Right lung (tissue), 5 donors: ENCODE data around the gene ATP5F1D. TPM values are rescaled to one million over a fixed set of nuclear protein-coding genes. Genes with fewer than 3 reads are reported as not detected.

Experiments
- DNase-seq, 2 donors: peaks; one replicate each; pipeline ENCODE4 v3.0.0-alpha.2; 2013
- polyA plus RNA-seq, 5 donors: library from polyadenylated mRNA; unstranded; fragments of 120-200 nt; gene quantifications; one replicate each; pipeline versions ENCODE4 v1.2.1 to v1.2.3, GENCODE V29; 2013; ENCODE audit warnings: inconsistent platforms in 1 of 5, low replicate concordance in 1 of 5; ENCODE audit not compliant: insufficient read length in 5 of 5, insufficient read depth in 1 of 5

ATP5F1D gene
- polyA plus RNA-seq, 5 donors, result 47.3 to 131 (median 76.0) TPM

DNA sequence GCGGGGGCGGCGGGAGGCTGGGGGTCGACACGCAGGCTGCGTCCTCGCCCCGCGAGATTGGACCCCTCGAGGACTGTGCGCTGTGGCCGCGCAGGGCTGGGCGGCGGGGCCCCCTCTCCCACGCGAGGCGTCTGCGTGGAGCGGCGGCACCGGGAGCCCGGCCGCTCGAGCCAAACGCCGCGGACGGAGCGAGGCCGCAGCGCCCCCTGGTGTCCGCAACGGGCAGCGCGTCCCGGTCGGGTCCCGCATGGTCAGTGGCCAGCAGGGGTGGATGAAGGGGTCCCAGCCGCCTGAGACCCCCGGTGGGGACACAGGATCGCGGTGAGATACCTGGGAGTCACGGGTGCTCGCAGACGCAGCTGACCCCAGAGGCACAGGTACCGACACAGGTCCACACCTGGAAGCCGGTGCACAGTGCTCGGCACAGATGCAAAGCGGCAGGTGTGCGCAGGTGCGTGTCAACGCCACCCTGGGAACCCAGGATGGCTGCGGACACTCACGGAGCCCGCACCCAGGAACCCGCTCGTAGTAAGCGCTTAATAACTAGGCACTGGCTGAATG is 25.4 kb downstream of the ATP5F1D start:
- peak; percentile 67 to 71 for DNase-seq

DNA sequence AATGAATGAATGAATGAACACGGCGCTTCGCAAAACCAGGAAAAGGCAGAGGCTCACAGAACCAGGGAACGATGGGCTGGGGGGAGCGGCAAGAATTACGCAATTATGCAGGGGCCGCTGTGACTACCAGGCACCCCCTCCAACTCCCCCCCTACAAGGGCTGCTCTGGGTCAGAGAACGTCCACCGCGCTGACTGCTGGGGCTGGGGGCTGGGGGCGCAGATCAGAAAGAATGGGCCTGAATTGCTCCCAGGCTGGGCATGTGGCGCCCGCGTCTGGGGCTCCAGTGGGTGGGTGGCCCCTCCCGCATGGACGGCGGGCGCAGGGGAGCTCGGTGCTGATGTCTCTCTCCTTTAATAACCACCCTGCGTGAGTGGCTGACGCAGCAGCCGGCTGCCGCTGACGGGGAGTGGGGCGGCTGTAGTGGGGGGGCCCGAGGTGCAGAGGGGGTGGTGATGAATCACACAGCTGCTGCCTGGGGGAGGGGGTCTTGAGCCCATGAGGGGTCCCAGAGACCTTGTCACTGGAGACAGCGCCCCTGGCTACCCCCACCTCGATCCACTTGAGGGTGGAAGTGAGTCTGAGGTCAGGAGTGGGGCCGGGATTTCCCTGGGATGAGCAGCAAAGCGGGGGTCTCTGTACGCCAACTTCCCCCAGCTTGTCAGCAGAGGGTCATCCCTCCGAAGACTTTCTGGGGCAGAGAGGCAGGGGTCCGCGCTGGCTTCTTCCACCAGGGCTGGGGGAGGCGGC is 26.1 kb downstream of the ATP5F1D start:
- DNase-seq, result no peak

DNA sequence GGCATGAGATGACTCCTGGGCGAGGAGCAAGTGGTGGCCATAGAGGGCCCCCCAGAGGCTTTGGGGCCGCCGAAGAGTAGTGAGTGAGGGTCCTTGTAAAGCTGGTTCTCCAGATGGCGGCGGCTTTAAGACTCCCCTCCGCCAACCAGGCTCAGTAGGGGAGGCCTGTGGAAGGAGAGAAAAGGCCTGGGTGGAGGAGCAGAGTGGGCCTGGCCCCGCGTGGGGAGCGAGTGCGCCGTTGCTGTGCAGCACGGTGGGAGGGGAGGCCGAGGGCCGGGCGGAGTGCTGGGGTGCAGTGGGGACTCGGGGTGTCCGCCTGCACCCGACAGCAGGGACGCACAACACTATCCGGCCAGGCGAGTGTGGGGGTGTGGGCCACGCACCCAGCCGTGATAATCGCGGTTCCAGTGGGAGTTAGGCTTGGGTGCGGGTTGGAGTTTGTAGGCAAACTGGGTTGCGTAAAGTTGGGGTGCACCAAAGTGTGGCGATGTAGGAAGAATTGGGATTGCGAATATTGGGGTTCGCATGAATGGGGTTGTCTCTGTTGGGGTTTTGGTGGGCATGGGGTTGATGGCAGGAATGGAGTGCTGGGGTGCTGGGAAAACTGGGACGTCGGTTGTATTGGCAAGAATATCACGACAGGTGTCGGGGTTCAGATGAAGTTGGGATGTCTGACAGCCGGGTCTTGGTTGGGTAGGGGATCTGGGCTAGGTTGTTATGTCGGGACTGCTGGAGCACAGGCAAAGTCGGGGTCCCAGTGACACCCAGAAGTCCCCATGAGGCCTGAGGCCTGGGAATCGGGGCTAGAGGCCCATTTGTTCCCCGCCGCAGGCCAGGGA is 26.9 kb downstream of the ATP5F1D start:
- no peak for DNase-seq

DNA sequence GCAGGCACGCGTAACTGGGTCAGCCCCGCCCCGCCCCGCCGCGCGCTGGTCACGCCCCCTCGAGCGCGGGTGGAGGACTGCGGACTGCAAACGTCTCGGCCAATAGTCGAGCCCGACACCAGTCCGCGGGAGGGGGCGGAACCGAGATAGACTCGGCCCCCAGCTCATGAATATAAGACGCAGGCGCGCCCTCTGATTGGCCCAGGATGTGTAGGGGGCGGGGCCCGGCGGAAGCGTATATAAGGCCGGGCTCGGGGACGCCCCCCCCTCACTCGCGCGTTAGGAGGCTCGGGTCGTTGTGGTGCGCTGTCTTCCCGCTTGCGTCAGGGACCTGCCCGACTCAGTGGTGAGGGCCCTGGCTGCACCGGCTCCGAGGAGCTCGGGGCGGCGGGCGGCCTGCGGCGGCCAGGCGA is 27.5 kb downstream of the ATP5F1D start, which contains the start of gene CIRBP:
Gene CIRBP, plus strand, starts transcription at position 268 of the 413 bp plus-strand sequence. CDS start 1,602 bp downstream, outside the sequence.
- DNase-seq, result peak; percentile 98 to 99

DNA sequence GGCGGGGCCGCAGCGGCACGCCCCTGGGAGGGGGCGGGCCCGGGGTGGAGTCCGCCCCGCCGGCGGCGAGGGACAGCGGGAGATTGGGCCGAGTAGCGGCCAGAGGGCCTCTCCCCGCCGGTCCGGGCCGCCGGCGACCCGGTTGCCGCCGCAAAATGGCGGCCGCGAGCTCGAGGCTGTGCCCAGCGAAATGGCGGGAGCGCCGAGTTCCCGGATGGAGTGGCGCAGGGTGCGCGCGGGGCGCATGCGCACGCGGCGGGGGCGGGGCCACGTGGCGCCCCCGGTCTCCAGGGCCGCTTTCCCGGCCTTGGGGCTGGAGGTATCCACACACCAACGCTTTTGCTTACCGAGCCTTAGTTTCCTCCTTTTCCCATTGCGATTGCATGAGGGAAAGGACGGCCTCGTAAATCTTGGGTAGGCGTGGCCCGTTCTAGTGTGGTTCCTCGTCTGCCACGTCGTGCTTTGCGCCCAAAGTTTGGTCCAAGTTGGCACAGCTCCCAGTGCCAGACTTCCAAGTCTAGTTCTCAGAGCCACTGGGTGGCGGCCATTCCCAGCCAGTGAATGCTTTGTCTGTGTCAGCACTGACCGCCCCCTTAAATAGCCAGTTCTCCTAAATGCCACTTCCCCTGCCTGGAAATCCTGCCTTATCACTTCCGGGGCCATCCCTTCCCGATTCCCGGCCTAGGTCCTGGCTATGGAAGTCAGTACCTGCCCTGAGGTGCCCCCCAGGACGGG is 28.1 kb downstream of the ATP5F1D start:
- DNase-seq, result peak; percentile 84 to 88

DNA sequence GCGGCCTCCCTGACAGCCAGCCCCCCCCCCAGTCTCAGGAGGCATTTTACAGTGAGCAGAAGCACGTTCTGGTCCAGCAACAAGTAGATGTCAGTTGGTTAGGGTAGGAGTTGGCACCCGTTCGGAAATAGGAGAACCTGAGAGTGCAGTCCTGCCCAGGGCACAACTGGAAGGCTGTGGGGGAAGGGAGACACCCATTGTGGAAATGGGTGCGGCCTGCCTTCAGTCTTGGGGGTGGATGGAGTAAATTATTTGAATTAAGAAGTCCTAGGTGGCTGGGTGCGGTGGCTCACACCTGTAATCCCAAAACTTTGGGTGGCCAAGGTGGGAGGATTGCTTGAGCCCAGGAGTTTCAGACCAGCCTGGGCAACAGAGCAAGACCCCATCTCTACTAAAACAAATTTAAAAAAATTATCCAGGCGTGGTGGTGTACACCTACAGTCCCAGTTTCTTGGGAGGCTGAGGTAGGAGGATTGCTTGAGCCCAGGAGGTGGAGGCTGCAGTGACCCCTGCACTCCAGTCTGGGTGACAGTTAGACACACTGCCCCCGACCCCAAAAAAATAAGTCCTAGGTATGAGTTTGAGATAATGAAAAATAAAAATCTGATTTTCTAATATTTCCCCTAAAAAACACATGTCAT is 28.8 kb downstream of the ATP5F1D start:
- no peak for DNase-seq

DNA sequence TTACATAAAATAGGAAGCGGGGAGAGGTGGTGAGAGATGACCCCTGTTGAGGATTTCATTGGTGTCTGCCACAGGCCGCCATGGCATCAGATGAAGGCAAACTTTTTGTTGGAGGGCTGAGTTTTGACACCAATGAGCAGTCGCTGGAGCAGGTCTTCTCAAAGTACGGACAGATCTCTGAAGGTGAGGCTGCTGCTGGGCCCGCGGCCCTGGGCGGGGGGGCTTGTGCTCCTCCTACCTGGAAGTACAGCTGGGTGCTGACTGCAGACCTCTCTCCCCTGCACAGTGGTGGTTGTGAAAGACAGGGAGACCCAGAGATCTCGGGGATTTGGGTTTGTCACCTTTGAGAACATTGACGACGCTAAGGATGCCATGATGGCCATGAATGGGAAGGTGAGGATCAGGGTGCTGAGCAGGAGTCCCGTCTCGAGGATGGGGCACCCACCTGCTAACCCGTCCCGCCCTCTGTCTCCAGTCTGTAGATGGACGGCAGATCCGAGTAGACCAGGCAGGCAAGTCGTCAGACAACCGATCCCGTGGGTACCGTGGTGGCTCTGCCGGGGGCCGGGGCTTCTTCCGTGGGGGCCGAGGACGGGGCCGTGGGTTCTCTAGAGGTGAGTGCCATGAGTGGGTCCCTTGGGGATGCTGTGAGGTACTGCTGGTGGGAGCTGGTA is 29.4 kb downstream of the ATP5F1D start:
- DNase-seq, result no peak

DNA sequence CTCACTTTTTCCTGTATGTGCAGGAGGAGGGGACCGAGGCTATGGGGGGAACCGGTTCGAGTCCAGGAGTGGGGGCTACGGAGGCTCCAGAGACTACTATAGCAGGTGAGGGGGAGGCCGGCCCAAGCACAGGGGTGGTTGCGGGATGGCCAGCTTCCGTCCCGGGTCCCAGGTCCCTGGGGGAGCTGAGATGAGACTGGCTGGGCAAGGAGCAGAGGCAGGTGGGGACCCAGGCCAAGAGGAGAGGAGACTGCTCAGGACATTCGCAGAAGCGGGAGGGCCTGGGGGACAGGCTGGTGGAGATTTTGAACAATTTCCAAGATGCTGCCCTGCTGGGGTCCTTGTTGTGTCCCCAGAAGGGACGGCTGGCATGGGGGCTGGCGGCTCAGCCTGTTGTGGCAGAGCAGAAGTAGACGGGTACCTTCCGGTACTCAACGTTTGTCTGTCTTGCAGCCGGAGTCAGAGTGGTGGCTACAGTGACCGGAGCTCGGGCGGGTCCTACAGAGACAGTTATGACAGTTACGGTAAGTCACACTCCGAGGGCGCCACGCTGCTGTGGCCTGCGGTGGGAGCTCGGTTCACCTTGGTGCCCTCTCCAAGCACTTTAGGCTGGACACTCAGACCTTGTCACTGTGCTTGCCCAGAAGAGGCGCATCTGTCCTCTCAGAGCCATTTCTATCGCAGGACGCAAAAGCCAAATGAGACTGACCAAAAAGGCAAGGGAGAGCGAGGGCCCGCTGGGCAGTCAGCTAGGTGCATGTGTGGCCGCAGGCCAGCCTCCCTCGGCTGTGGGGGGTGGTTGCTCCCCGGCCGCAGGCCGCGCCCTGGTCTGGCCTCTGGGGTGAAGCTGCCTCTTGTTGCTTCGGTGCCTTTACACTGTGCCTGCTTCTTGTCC is 30.2 kb downstream of the ATP5F1D start:
- DNase-seq, result no peak

DNA sequence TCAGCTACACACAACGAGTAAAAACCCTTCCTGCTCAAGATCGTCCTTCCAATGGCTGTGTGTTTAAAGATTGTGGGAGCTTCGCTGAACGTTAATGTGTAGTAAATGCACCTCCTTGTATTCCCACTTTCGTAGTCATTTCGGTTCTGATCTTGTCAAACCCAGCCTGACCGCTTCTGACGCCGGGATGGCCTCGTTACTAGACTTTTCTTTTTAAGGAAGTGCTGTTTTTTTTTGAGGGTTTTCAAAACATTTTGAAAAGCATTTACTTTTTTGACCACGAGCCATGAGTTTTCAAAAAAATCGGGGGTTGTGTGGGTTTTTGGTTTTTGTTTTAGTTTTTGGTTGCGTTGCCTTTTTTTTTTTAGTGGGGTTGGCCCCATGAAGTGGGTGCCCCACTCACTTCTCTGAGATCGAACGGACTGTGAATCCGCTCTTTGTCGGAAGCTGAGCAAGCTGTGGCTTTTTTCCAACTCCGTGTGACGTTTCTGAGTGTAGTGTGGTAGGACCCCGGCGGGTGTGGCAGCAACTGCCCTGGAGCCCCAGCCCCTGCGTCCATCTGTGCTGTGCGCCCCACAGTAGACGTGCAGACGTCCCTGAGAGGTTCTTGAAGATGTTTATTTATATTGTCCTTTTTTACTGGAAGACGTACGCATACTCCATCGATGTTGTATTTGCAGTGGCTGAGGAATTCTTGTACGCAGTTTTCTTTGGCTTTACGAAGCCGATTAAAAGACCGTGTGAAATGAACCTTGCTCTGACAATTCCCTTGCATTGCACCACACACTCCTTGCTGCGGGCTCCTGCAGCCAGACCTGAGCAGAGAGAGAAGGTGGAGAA is 31.1 kb downstream of the ATP5F1D start:
- DNase-seq, result no peak

DNA sequence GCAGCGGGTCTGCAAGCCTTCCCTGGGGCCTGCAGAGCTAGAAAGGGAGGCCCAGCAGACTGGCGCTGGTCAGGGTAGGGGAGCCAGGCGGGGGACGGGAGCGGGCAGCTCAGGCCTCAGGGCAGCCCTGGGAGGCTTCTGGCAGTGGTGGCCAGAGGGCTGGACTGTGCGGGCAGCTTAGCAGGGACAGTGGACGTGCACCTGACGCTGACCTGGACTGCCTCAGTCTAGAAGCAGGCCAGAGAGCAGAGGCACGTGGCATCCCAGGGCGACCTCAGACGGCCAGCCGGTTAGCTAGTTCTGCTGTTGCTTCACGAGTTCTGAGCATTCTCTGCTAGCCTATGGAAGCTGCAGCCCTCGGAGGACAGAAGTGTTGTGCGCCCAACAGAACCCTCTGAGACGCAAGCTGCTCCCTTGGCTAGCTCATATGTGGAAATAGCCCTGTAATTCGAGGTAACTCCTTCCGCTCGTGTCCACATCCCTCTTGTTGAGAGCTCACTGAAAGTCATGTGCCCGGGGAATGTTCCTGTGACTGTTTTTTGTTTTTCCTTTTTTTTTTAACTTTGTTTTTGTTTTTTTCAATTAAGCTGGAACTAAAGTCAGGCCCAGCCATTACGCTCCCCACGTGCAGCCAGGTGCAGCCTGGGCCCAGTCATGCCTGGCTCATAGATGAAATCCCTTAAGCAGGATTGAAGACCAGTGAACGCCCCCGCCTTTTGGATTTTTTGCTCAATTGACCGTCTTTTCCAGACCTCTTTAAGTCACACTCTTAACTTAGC is 31.9 kb downstream of the ATP5F1D start:
- DNase-seq, result no peak

DNA sequence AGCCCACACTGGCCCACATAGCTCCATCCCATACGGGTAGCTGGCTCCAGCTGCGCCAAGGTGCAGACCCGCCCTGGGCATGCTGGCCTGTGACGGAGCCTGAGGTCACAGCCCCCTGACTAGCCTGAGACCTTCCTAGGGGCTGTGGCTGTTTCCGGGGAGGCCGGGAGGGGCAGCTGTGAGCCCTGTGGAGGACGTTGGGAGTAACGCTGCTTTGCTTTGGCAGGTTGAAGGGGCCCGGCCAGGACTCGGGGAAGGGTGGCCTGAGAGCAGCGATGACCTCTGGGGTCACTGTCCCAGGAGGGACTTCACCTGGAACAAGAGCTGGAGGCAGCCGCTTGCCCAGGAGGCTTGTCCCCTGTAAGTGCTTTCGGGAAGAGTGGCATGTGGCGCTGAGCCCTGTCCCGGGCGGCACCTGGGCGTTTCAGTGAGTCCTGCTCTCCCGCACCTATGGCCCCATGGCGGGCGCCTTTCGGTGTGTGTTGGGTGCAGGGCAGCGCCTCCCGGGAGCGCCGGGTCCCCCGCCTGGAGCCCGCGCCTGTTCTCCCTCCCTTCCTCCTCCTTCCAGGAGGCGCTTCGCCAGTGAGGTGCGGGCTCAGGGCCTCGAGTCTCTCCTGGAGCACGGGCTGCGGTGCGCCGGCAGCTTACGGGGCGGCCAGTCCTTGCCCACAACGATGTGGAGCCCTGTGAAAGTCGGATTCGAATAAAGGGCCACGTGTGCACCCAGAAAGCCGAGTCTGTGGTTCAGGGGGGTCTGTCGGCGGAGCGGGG is 32.7 kb downstream of the ATP5F1D start:
- DNase-seq, result no peak

DNA sequence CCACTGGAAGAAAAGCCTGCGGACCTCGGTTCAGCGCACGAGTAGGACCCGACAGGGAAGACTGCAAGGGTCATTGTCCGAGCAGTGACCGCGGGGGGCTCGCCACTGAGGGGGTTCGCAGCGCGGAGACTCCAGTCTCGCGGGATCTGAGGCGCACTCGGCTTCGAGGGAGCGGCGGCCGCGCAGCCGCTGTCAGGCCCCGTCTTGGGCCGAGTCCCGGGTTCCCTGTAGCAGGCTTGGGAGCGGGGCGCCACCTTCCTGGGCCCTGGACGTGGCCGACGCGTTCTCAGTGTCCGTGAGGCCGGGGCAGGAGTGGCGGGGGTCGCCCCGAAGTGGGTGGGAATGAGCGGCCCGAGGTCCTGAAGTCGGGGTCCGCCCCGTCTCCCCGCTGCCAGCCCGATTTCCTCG is 33.3 kb downstream of the ATP5F1D start:
- DNase-seq, result no peak

DNA sequence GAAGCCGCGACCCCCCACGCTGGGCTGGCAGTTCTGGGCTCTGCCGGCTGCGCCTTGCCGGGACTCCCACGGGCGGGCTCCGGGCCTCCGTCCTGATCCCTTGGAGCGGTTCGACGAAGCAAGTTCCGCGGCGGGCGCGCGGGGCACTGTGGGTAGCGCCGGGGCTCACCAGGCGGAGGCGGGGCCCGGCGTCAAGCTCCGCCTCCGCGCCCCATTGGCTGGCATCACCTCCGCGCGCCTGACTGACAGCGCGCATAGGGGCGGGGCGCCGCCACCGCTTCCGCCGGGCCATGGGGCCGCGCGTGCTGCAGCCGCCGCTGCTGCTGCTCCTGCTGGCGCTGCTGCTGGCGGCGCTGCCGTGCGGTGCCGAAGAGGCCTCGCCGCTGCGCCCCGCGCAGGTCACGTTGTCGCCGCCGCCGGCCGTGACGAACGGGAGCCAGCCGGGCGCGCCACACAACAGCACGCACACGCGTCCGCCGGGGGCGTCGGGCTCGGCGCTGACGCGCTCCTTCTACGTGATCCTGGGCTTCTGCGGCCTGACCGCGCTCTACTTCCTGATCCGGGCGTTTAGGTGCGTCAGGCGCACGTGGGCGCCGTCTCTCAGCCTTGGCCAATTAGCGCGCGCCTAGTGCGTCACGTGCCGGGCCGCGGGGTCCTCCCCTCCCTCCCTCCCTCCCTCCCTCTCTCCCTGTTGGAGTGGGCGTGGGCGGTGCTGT is 33.9 kb downstream of the ATP5F1D start, which contains the start of gene FAM174C:
Gene FAM174C, plus strand, starts transcription at position 271 of the 716 bp plus-strand sequence. Its CDS starts 20 bp downstream, at position 291.
- DNase-seq, result peak; percentile 94

DNA sequence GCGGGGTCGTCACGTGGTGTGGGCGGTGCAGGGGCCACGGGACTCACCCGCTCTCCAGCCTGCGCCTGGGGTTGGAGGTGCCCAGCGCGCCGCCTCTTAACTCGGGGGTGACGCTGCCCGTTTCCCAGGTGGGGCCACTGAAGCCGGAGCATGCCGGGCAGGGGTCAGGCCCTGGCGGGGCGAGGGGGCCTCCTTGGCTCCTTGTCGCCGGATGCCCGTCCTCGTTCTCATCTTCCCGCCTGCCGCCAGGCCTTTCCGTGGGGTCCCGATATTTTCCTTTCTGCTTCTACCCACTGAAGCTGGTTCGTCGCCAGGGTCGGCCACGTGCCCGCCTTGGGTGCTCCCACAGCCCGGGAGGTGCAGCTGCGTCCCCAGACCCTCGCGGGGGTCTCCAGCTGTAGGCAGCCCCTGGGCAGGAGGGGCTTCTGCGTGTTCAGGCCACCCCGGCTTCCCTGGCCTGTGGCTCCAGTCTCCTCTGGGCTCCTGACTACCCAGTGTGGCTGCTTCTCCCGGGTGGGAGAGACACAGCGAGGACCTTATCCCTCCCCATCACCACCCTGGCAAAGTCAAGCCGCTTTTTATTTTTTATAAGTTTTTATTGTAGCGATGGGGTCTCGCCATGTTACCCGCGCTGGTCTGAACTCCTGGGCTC is 34.6 kb downstream of the ATP5F1D start:
- no peak for DNase-seq

DNA sequence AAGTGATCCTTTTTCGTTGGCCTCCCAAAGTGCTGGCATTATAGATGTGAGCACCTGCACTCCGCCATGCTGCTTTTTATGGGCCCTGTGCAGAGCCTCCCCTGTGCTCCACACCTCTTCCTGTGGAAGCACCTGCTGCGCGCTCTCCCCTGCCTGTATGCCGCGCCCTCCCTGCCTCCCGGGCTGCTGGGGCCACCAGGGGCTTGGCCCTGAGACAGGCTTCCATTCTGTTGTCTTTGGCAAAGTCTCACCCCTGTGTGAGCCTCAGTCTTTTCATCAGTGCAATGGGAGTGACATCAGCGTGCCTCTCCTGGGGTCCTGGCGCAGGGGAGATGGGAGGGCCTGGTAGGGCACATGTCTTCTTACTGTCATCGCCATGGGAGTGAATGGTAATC is 35.1 kb downstream of the ATP5F1D start:
- no peak for DNase-seq

DNA sequence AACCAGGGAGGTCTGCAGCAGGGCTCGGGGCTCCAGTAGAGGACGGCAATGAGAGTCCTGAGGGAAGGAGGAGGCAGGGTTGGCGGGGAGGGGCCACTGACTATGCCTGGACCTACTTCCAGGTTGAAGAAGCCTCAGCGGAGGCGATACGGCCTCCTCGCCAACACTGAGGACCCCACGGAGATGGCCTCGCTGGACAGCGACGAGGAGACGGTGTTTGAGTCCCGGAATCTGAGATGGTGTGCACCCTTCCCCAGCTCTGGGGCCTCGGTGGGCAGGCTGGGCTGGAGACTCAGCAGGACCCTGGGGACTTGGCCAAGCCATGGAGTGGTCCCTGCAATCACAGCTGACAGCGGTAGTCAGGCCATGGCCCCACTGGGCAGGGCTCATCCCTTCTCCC is 35.5 kb downstream of the ATP5F1D start:
- DNase-seq, result no peak
